Activated CD4-positive, alpha-beta memory T cell treated with anti-CD3 and anti-CD28 coated beads, Interleukin-2, amount 10 ng/mL, durations not matched to agents 7 days and 5 days (primary cell): ENCODE results near the gene CDKN1C. TPM values are rescaled to one million over a fixed set of nuclear protein-coding genes. Genes with fewer than 3 reads are reported as not detected.
"Not testable (repeated sequence)": the region's sequence is repeated elsewhere in the genome, so short reads cannot be mapped to it uniquely, and the experiment has no call there.

Experiments
- CTCF ChIA-PET: fragments of 350-600 bp; sonication (Branson Sonifier 250); formaldehyde crosslinking; loops from one replicate; lab custom pipeline; 2021; ENCODE audit warnings: antibody characterized with exemption, inconsistent platforms; lab: Charles Lee
- POLR2A ChIA-PET: fragments of 350-600 bp; sonication (Branson Sonifier 250); formaldehyde crosslinking; loops from one replicate; lab custom pipeline; 2021; ENCODE audit warnings: antibody characterized with exemption; lab: Charles Lee
- DNase-seq: peaks from one replicate; pipeline ENCODE4 v3.0.0-alpha.2; 2020
- H3K27ac Mint-ChIP-seq: one replicate; pipeline ENCODE4 v1.8.0; 2021; ENCODE audit warnings: mild to moderate bottlenecking, mixed read lengths
- H3K27me3 Mint-ChIP-seq: one replicate; pipeline ENCODE4 v1.8.0; 2021; ENCODE audit warnings: mixed read lengths
- H3K36me3 Mint-ChIP-seq: one replicate; pipeline ENCODE4 v1.8.0; 2021; ENCODE audit warnings: low read depth, mixed read lengths
- H3K4me1 Mint-ChIP-seq: one replicate; pipeline ENCODE4 v1.8.0; 2021; ENCODE audit warnings: mixed read lengths
- H3K4me3 Mint-ChIP-seq: one replicate; pipeline ENCODE4 v1.8.0; 2021; ENCODE audit warnings: mild to moderate bottlenecking, mixed read lengths
- H3K9me3 Mint-ChIP-seq: one replicate; pipeline ENCODE4 v1.8.0; 2021; ENCODE audit warnings: mixed read lengths
- total RNA-seq, 2 experiments: library from RNA; stranded (reverse); gene quantifications; one replicate each; pipeline ENCODE4 v1.2.3, GENCODE V29; 2021

Gene CDKN1C
- total RNA-seq, 2 experiments from 2014 or later = 0.55 to 0.60 TPM

DNA sequence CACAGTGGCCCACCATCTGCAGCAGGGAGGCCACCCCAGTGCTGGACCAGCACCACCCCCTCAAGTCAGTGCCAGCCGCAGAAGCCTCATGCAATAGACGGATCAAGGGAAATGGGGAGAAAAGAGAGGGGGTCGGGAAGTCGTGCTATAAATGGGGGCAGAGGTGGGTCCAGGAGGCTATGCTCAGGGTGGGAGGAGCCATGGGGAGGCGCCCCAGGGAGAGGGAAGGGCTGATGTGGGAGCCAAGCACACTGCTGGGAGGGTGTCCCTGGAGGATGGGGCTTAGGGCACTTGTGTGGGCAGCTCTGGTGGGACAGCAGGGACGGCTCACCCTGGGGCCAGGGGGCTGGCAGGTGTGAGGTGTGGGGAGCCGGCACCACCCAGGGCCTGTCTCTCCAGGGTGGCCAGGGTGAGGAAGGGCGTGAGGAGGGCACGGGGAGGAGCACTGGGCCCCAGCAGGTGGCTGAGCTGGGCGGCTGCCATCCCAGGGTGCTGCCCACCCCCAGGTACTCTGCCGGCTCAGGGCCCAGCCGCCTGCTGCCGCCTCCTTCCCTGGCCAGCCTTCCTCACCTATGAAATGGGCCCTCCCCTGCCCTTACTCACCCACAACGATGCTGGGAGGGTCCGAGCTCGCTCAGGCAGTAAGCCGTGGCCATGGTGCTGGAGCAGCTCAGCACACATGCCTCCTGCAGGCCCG, 25.7 kb upstream of the CDKN1C start:
- DNase-seq = no peak
- Mint-ChIP-seq H3K4me3 (no peak overlapping the region), H3K27me3 (no peaks in the 10 kb centered on the region), H3K9me3 (no peaks in the 10 kb centered on the region), H3K27ac (no peak overlapping the region), H3K4me1 (peaks cover 7% of the 10 kb centered on the region), H3K36me3 (no peaks in the 10 kb centered on the region)
- ChIA-PET POLR2A (interaction anchor here (1.2 to 1.6 kb wide), 2 partner anchors 9 to 12 kb away, joined by 3 to 4 read pairs; a partner anchor contains a TSS), CTCF (no interaction called here)

DNA sequence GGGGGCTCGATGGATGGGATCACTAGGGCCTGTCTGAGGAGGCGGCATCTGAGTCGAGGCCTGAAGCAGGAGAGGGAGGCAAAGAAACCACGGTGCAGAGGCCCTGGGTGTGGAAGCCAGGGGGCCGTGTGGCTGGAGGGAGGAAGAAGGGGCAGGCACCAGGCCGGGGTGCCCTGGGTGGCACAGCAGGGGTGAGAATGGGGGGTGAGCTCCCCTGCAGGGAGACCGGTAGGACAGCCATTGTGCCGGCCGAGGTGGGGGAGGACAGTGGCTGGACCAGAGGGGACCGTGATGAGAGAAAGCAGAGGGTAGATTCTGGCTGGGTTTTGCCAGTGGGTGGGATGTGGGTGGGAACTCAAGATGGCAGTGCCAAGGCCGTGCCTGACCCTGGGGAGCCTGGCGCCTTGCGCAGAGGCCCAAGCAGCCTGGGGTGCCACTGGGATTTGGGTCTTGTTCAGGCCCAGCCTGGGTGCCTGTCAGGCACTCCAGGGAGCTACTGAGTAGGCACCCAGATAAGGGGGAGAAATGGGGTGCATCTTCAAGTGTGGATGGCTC, 24.9 kb upstream of the CDKN1C start:
- Mint-ChIP-seq H3K27me3 (no peaks in the 10 kb centered on the region), H3K9me3 (peaks cover 5% of the 10 kb centered on the region), H3K4me3 (no peak overlapping the region), H3K36me3 (peaks cover 5% of the 10 kb centered on the region), H3K27ac (no peak overlapping the region), H3K4me1 (peaks cover 7% of the 10 kb centered on the region)
- ChIA-PET POLR2A (interaction anchor here (1.2 kb wide), 1 partner anchor 8 kb away, joined by 3 read pairs; a partner anchor contains a TSS), CTCF (no interaction called here)
- DNase-seq = no peak

DNA sequence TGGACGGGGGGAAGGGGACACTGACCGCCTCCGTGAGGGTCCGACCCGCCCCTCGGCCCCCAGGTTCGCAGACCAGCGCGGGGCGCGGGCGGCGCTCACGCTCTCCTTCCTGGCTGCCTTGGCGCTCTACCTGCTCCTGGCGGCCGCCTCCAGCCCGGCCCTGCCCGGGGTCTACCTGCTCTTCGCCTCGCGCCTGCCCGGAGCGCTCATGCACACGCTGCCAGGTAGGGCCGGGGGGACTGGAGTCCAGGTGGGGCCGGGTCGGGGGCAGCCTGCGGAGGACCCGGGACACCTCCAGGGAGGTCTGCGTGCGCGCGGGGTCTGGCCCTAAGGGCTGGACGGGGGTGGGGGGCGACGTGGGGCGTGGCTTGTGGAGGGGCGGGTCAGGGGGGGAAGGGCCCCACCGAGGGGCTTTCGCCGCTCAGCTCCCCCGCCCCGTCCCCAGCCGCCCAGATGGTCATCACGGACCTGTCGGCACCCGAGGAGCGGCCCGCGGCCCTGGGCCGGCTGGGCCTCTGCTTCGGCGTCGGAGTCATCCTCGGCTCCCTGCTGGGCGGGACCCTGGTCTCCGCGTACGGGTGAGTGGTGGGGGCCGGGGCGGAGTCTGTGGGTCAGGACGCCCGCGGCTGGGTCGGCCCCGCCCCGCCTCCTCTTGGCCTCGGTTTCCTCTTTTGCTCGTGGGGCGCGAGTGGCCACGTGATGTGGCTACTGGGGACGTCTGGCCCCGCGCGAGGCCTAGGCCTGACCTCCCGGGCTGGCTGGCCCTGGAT, 23.7 kb upstream of the CDKN1C start:
- no peak for DNase-seq
- peaks cover 10% of the 10 kb centered on the region for H3K36me3 Mint-ChIP-seq
- ChIA-PET POLR2A (no interaction called here), CTCF (no interaction called here)
- no peak overlapping the region for H3K4me3 Mint-ChIP-seq
- peaks cover 8% of the 10 kb centered on the region for H3K9me3 Mint-ChIP-seq
- H3K27ac Mint-ChIP-seq = no peak overlapping the region
- peaks cover 9% of the 10 kb centered on the region for H3K4me1 Mint-ChIP-seq
- H3K27me3 Mint-ChIP-seq = no peaks in the 10 kb centered on the region

DNA sequence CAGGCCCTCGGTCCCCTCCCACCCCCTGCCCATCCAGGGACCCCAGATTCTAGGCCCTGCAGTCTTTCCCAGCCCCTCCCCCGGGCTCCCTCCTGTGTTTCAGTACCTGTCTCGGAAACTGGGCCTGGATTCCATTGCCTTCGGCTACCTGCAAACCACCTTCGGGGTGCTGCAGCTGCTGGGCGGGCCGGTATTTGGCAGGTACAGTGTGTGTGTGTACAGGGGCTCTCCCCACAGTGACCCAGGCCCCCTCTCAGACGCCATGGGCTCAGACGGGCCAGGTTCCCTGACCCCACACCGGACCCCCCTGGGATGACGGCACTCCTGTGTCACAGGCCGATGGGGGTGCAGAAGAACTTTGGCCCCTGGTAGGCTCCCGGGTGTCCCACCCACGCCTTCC, 22.6 kb upstream of the CDKN1C start:
- H3K36me3 Mint-ChIP-seq = peaks cover 10% of the 10 kb centered on the region
- H3K27me3 Mint-ChIP-seq = no peaks in the 10 kb centered on the region
- peaks cover 8% of the 10 kb centered on the region for H3K9me3 Mint-ChIP-seq
- no peak for DNase-seq
- H3K4me3 Mint-ChIP-seq = no peak overlapping the region
- no peak overlapping the region for H3K27ac Mint-ChIP-seq
- CTCF ChIA-PET = no interaction called here
- peaks cover 10% of the 10 kb centered on the region for H3K4me1 Mint-ChIP-seq
- POLR2A ChIA-PET = no interaction called here

DNA sequence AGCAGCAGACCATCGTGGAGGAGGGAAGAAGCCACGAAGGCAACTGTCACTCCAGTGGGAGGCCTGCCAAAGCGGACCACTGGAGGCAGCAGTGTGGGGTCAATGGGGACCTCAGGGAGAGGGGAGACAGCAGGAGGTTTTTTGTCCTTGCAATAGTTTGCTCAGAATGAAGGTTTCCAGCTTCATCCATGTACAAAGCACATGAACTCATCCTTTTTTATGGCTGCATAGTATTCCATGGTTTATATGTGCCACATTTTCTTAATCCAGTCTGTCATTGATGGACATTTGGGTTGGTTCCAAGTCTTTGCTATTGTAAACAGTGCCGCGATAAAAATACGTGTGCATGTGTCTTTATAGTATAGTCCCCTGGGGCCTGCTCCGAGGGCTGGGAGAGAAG, 19.7 kb upstream of the CDKN1C start:
- CTCF ChIA-PET, POLR2A ChIA-PET: not testable (repeated sequence)

GRCh38 chr11:2904153-2905052, 18.8 kb upstream of the CDKN1C start:
- H3K36me3 Mint-ChIP-seq = peaks cover 10% of the 10 kb centered on the region
- peaks cover 31% of the 10 kb centered on the region for H3K4me1 Mint-ChIP-seq
- H3K27ac Mint-ChIP-seq = no peak overlapping the region
- peak overlapping the region; percentile 58 for H3K4me3 Mint-ChIP-seq
- no peak for DNase-seq
- H3K27me3 Mint-ChIP-seq = no peaks in the 10 kb centered on the region
- POLR2A ChIA-PET = interaction anchor here (1.0 to 3.7 kb wide), 5 partner anchors 11 to 85 kb away, joined by 3 to 24 read pairs (median 12); partner anchors contain the start of gene PHLDA2
- CTCF ChIA-PET = interaction anchor here (2.8 kb wide), 1 partner anchor 12 kb away, joined by 24 read pairs; no protein-coding TSS in a partner anchor
- peaks cover 8% of the 10 kb centered on the region for H3K9me3 Mint-ChIP-seq

More for the DNA sequence above, 19.7 kb upstream of the CDKN1C start:
- not testable (repeated sequence) for H3K4me3 Mint-ChIP-seq, H3K27me3 Mint-ChIP-seq, DNase-seq, H3K9me3 Mint-ChIP-seq, H3K27ac Mint-ChIP-seq
- peaks cover 10% of the 10 kb centered on the region for H3K36me3 Mint-ChIP-seq
- peaks cover 22% of the 10 kb centered on the region for H3K4me1 Mint-ChIP-seq

DNA sequence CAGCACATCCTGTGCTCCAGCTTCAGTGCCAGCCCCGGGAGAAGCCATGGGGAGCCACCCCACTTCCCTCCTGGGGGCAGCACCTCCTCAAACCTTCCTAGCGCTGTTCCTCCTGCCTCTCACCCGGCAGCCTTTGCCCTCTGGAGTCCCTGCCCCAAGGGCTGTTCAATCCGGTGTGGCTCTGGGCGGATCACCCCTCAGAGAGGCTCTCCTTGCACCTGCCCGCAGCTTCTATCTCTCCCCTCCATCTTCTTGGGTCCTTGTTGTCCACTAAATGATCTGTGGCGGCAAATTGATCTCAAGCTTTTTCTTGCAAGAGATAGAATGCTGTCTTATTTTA, 18.1 kb upstream of the CDKN1C start:
- Mint-ChIP-seq H3K4me3 (peak overlapping the region; percentile 58), H3K9me3 (peaks cover 8% of the 10 kb centered on the region), H3K27me3 (no peaks in the 10 kb centered on the region), H3K4me1 (peaks cover 39% of the 10 kb centered on the region), H3K36me3 (peaks cover 10% of the 10 kb centered on the region), H3K27ac (no peak overlapping the region)
- DNase-seq = no peak
- ChIA-PET CTCF (interaction anchor here (2.8 kb wide), 1 partner anchor 11 kb away, joined by 24 read pairs; no protein-coding TSS in a partner anchor), POLR2A (interaction anchor here (1.0 to 3.7 kb wide), 5 partner anchors 11 to 86 kb away, joined by 3 to 24 read pairs (median 12); partner anchors contain the start of gene PHLDA2)

- H3K27me3 Mint-ChIP-seq = no peaks in the 10 kb centered on the region
- peak overlapping the region; percentile 74 for H3K4me3 Mint-ChIP-seq
- ChIA-PET POLR2A (interaction anchor here (0.8 to 3.7 kb wide), 13 partner anchors 8 to 600 kb away, joined by 3 to 24 read pairs (median 3); partner anchors contain the start of genes CARS1, CDKN1C and PHLDA2), CTCF (interaction anchor here (1.2 to 2.8 kb wide), 3 partner anchors 10 to 503 kb away, joined by 4 to 24 read pairs (median 5); partner anchors contain the start of gene TSSC4)
- DNase-seq = no peak
- H3K9me3 Mint-ChIP-seq = peaks cover 8% of the 10 kb centered on the region
- peaks cover 45% of the 10 kb centered on the region for H3K4me1 Mint-ChIP-seq
- H3K36me3 Mint-ChIP-seq = peaks cover 10% of the 10 kb centered on the region
- H3K27ac Mint-ChIP-seq = peak overlapping the region; percentile 54
These were observed 17.5 kb upstream of the CDKN1C start for GRCh38 chr11:2902784-2903671.

DNA sequence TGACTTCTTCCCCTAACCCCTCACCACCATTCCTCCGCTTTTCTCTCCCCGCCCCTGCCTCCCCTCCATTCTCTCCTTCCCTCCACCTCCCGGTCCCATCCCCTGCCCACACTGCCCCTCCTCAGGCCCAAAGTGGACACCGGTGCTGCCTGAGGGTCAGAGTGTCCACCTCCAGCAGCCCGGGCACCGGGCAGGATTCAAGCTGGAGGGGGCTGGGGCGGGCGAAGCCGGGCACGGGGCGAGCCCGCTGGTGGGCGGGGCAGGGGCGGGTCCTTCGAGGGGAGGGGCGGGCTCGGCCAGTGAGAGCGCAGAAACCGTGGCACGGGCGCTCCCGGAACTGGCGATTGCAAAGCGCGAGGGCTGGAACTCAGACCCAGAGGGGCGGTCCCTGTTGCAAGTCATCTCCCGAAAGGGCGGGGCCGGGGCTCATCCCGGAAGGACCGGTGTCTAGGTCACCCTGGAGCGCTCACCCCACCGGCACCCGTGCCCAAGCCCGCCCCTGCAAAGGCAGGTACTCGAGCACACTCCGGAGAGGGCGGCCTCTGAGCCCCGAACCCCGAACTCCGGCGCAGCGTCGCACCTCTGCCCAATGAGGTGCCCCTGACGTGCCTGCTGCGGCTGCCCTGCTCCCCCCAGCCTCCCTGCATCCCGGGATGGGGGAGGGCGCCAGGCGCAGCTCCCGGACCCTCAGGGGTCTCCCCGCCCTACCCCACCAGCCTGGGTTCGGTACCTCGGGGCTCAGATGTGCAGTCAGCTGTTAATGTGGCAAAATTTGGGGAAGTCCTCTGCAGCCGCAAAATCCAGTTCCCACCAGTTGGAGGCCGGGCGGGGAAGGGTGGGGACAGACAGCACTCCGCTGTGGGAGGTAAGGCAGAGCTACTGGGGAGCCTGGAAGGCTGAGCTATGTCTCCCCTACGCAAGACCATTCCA, 16.5 kb upstream of the CDKN1C start:
- CTCF ChIA-PET = interaction anchor here (1.2 to 2.8 kb wide), 3 partner anchors 9 to 502 kb away, joined by 4 to 24 read pairs (median 5); partner anchors contain the start of gene TSSC4
- Mint-ChIP-seq H3K27ac (peak overlapping the region; percentile 72), H3K4me1 (peaks cover 49% of the 10 kb centered on the region), H3K36me3 (peaks cover 10% of the 10 kb centered on the region), H3K4me3 (peak overlapping the region; percentile 74), H3K9me3 (peaks cover 8% of the 10 kb centered on the region), H3K27me3 (no peaks in the 10 kb centered on the region)
- DNase-seq = peak; percentile 97
- POLR2A ChIA-PET = interaction anchor here (0.8 to 3.7 kb wide), 13 partner anchors 9 to 599 kb away, joined by 3 to 24 read pairs (median 3); partner anchors contain the start of genes CARS1, CDKN1C and PHLDA2

DNA sequence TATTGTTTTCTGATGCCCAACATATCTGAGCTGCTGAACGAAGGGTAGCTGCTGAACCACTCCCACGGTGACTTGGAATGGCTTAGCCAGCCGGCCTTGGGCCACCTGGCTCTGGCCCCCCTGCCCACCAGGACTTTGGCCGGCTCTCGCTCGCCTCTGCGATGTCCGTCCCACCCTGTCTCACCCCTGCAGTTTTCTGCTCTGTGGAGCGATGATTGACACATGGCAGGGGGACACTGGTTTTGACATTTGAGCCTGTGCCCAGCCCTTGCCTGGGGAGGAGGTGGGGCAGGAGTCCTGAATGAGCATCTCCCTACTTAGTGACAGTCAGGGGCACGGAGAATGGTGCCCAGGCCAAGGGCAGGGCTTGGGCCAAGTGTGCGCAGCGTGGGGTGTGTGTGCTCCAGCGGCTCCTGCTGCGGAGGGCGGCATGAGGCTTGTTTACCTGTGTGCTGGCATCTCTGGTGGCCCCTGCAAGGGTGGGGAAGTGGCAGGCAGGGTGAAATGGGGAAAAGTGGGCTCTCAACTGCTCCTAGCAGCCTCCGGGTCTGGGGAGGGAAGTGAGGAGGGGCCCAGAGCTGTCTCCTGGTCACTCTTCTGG, 15.7 kb upstream of the CDKN1C start:
- Mint-ChIP-seq H3K9me3 (peaks cover 8% of the 10 kb centered on the region), H3K36me3 (peaks cover 10% of the 10 kb centered on the region), H3K27ac (peak overlapping the region; percentile 72), H3K4me3 (peak overlapping the region; percentile 74), H3K27me3 (no peaks in the 10 kb centered on the region), H3K4me1 (peaks cover 49% of the 10 kb centered on the region)
- DNase-seq = no peak
- CTCF ChIA-PET = interaction anchor here (1.1 to 1.2 kb wide), 2 partner anchors 8 to 368 kb away, joined by 4 to 5 read pairs; no protein-coding TSS in a partner anchor
- POLR2A ChIA-PET = interaction anchor here (0.9 to 3.7 kb wide), 5 partner anchors 8 to 156 kb away, joined by 3 to 24 read pairs (median 8); partner anchors contain the start of genes CARS1 and PHLDA2
